Stimulated activated CD8-positive, alpha-beta memory T cell treated with anti-CD3 and anti-CD28 coated beads, Interleukin-4, amount 100 ng/mL, for 48 hours (primary cell): Measurements from ENCODE around the gene SH3YL1.

Experiments
- DNase-seq: peaks from one replicate; pipeline ENCODE4 v3.0.0-alpha.2; 2020

SH3YL1 gene

DNA sequence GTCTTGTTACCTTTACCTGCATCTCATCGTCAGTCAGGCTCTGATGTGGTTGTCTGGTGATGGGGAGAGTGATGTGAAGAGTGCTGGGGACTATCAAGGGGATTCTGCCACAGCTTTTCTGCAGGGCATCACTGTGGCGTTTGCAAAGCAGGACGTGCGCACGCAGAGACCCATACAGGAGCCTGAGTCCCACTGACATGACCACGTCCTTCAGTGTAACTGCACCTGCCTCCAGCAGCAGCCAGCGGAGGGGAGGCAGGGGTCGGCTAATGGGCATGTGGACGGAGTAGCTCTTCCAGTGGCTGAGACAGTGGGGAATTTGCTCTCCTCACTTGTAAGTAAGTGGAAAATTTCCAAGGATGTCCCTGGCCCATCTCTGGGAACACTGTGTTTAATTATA lies 17.5 kb upstream of the SH3YL1 start:
- DNase-seq = no peak

DNA sequence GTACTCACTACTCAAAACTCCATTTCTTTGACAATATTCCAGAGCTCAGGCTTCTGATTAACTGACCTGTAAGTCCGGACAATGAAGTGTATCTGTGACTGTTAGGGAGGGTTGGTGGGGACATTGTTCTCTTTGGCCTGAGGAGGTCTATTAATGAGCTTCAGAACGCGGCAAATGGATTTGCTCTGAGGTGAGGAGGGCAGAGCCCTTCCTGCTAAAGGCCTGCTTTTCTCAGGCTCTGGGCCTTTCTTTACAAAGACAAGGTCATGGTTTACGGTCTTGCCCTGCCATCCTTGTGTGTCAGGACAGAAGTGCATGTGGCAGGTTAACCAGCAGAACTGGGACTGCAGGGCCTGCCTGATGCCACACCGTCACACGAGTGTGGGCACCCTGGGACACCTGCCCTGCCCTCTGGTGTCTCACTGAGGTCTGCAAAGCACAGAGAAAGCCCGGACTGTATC lies 16.8 kb upstream of the SH3YL1 start:
- no peak for DNase-seq

DNA sequence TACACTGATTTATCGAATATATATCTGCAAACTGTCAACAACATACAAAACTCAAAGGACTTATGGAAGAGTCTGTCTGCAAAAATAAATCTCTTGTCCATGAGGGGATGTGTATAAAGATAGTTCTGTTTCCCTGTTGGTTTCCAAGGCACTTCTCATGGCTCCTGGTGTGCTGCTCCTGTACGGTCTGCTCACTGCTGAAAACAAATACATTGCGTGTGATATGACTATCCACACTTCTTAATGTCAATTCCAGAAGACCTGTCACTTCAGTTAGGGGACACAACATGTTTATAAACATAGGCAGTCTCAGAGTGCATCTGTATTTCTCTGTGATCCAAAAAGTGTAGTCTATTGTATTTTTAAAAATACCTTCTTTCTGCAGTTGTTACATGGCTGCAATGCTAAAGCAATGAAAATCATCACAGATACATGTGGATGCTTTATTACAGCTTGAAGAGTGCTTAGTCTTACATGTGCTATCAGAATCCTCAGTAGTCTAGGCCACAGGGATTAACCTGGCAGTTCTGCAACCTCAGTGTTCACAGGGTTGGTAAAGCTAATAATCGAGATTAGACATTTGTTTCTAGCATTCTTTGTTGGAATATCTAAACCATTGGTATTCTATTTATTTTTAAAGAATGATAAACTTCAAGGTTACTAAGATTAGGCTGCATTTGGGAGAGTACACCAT lies 16.3 kb upstream of the SH3YL1 start:
- no peak for DNase-seq

DNA sequence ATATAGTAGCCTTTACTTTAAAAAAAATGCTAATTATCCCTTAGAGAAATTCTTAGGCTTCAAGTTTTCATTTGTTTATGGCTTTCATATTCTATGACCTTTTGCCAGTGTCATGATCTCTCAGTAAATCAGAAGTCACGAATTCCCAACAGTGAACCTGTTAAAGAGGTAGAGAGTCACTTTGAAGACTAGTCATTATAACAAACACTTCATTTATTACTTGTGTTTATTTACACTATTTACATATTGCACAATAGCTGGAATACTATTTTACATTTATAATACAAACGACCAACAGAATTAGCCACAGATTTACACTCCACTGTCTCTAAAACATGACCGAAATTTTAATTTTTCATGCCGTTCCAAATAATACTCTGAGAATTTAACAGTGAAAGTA lies 15.5 kb upstream of the SH3YL1 start:
- DNase-seq = no peak

DNA sequence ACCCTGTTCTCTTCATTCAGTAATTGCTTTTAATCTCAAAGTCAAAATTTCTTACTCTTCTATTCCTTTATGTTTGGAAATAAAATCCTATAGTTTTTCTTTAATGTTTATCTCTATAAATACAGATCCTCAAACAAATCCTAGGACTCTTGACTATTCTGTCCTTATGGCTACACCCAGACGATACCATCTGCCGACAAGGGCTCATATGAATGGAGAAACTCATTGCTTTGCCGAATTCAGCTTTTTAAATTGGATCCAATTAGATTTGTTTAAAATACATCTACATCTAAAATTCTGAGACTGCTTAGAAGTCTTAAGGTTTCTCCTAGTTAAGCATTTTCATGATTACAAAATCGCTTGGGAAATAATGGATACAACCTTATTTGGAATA lies 15.1 kb upstream of the SH3YL1 start:
- DNase-seq = no peak

DNA sequence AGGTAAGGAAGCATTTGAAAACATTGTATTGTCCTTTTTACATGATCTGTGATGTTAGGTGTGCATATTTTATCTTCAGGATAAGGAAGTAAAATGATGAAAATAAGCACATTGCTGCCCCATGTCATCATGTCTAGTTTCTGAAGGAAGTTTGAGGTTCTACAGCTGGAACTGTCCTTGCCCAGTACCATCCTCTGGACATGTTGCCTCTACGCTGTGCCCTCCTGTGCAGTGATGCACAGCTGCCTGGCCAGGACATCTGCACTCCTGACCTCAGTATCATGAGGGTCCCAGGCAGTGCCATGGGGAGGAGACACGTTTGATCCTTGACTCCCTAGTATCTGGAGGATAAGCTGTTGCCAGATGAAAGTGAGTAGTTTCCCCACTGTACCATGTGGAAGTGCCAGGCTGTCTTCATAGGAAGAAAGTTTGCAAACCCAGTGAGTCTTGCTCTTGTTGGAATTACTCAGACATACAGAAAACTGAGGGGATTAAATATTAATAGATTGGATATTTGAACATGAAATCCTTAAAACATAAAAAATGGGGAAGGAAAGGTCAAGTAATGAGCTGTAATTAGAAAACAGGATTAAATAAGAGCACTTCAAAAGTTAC lies 14.6 kb upstream of the SH3YL1 start:
- no peak for DNase-seq

DNA sequence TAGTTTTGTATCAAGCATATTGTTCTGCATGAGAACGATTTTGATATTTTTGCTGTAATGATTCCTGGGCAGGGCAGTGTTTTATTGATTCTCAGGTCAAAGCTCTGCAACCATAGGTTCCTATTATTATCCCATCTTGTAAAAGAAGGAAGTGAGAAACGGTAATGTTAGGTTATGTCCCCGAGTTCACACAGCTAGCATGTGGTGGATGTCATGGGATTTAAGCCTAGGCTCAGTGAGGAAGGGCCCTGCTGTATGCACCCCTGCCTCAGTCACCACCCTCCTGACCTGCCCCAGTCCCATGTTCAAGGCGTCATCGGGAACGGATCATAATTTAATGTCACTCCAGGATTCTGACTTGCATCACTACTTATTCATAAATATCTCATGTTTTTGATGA lies 11.6 kb upstream of the SH3YL1 start:
- no peak for DNase-seq

DNA sequence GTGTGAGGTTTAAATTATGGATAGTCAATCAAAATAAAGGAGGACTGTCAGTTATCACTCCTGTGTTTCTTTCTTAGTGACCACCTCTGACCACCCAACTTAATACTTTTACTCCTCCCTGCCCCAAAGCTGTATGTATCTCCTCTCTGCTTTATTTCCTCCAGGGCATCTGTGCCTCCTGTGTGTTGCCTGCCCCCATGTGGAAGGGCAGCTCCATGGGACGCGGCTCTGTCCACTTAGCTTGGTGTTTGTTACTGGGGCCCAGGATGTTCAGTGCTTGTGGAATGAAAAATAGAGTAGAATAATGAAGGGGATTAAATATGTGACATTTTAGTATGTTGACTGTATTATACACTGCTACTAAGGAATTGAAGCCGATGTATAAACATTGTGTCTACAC lies 10.7 kb upstream of the SH3YL1 start:
- no peak for DNase-seq

DNA sequence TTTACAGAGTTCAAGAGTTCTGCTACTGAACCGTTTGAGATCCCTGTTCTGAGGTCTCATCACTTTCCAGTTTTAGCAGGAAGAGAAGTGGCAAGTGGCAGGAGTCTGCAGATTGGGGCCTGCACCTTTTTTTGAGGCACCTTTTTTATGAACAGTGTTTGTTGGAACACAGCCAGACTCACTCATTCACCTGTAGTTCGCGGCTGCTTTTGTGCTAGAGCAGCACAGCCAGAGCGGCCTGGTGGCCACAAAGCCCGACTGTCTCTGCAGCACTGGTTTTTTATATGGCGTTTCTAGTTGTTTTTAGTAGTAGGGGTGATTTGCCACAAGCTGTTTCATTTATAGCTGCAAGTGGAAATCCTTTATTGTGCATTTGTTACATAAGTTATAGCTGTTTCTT lies 9.5 kb upstream of the SH3YL1 start:
- no peak for DNase-seq

DNA sequence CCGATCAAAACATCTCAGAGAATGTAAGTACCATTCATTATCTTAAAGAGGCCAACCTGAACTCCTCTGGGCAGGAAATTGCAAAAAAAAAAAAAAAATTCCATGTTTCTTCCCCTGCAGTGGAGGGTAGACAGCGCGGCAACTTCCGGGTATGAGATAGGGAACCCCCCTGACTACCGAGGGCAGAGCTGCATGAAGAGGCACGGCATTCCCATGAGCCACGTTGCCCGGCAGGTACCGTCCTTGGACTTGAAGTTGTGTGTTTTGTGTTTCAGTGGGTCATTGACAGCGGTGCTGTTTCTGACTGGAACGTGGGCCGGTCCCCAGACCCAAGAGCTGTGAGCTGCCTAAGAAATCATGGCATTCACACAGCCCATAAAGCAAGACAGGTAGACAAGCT lies 8.1 kb upstream of the SH3YL1 start:
- DNase-seq = no peak

DNA sequence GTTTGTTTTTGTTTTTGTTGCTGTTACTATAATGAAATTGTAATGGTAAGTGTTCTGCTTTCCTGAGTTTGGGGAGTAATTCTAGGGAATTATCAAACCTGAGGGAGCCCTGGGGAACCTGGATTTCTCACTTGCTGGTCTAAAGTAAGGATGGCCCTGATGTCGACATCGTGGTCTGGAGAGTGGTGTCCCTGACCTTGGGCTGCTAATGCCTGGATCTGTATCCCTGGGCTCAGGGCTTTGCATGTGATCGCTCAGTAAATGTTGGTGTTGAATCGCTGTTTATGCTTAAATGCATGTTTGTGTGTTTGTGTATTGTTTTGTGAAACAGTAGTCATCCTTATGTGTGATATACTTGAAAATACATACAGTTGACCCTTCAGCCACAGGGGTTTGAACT lies 7.0 kb upstream of the SH3YL1 start:
- DNase-seq = no peak

DNA sequence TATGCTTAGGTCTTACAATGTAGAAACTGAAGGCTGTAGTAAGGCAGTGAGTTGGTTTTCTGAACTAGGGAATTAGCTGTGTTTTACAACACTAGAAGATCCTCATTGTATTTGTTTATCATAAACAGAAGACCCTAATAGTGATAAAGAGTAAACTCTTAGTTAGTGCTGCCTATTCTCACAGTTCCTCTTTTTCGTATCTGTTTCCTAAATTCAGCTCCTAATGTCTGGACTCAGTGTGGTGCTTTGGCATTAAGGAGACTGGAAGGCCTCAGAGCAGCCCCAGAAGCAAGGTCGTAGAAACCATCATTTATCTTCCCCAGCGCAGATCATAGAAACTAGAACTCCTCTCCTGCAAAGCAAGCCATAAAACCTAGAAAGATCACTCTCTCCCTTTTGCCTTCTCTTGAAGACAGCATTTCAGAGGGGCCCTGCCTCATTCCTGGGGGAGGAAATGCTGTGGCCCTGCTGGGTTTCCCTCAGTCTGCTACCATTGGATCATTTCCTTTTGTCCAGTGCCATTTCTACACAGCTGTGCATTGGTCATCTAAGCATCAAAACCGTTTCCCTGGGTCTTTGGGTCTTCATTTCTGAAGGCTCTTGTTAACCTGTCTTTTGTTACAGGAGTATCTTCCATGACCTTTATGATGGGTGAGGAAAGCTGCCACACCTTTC lies 5.7 kb upstream of the SH3YL1 start:
- DNase-seq = no peak

DNA sequence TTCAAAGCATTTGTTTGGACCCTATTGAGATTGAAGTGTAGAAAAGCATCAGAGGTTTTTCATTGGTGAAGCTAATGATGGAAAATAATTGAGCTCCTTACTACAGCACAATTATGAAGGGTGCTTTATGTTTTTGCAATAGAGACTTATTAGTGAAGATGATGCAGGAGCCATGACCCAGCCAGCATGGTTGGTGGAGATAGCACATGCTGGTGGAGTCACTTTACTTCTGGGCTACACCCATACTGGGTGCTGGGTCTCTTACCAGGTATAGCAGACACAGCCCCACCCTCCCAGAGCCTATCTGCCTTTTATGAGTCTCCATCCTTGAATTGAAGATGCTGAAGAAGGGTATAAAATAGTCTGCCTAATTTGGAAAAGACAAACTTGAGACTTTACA lies 4.5 kb upstream of the SH3YL1 start:
- DNase-seq = no peak

DNA sequence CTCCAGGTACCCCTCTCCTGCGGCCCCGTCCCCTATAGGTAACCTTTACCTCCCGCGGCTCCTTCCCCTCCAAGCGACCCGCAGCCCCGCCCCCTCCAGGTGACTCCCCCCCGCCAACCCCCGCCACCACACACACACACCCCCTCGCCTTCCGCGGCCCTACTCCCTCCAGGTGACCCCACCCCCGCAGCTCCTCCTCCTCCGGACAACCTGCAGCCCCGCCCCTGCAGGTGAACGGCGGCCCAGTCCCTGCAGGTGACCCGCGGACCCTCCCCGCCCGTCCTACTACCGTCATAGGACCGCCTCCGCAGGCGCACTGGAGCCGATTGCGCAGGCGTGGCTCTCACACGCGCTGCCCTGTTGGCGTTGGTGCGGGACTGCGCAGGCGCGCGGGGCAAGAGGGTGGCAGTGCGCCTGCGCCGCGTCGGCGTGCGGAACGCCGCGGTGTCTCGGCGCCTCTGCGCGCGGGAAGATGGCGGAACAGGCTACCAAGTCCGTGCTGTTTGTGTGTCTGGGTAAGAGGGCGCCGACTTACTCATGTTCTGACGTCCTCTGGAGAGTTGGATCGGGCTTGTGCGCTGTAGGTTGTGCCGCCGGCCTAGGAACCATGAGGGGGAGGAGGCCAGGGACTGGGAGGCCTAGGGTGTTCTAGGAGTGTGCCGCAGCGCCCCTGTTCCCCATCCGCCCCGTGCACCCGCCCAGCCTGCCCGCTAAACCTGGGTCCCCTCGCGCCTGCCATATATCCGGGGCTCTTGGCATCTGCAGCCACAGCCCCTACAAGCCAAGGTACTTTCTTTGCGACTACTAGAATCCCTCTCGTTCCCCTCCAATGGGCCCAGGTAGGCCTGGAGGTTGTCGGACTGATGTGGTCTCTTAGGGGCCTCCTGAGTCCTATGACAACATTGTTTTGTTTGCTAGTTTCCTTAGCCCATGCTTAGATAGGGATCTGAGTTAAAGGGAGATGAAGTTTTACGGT lies 949 bp upstream of the SH3YL1 start, which contains the start of gene ACP1:
TSS of gene ACP1 (plus strand) at position 455 of the 976 bp plus-strand sequence. CDS start at position 473, 18 bp downstream.
- DNase-seq = peak; percentile 94

DNA sequence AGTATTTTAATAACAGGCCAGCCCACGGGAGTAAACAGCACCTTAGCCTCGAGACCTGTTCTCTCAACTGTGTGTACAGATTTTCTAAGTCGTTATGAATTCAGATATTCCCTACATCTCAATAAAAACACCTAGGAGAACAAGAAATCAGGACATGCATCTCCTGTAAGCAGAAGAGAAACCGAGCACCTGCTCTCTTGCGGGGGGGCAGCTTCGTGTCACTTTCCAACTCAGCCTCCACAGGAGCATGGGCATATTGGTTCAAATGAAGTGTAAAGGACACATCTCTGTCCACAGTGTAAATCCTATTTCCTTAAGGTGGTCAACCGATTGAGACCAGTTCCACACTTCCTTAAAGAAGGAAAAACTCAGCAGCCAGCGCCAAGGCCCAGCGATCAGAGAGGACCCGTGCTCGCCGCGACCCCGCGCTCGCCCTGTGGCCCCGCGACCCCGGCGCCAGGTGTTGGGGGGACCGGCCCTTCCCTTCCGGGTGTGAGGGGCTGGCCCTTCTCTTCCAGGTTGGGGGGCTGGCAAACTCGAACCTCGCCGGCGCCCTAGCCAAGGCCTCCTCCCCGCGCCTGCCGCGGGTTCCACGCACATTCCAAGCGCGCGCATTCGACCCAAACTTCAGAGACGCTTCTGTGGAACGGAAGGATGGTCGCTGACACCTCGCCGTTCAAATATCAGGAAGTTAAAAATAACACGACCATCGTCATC lies 652 bp downstream of the SH3YL1 start:
- DNase-seq = no peak

DNA sequence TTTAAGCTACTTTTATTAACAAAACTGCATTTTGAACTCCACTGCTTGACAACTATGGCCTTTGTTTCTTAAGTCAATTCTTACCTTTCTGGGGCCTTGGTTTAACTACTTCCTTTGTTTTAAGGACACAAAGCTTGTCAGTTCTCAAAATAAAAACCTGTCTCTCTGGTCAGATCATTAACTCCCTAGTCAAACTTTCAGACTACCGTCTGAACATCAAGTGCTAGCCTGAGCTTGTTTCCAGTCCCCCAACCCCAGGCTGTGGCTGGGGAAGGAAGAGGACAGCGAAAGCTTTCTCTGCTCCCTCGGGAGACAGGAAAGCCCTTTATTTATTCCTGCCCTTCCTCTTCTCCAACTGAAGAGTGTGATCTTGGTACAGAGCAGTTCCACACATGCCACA lies 1.7 kb downstream of the SH3YL1 start:
- DNase-seq = no peak

DNA sequence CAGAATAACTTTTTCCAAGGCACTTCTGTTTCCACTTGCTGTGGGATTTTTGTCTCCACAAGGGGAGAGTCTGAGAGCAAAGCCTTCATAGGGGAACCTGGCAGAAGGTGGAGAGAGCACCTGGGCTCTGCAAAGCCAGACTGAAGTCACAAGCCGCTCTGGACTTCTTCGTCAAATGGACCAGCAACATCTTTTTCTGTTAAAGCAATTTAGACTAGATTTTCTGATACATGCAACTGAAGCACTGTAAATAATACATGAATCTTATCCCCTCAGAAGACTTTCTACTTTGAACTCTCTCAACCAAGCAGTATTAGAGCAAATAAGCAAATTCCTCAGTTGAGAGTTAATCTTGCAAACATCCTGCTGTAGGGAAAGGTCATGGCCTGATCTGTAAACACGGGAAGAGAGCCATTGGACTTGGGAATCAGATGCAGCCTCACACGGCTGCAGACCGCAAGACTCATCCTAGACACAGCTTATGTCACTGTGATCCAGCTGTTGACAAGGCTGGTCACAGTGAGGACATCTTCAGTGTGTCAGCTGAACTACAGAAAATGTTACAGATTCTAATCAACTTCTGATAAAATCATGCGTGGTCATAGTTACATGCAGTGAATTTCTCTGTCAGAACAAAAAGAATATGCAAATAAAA lies 3.2 kb downstream of the SH3YL1 start:
- DNase-seq = no peak

DNA sequence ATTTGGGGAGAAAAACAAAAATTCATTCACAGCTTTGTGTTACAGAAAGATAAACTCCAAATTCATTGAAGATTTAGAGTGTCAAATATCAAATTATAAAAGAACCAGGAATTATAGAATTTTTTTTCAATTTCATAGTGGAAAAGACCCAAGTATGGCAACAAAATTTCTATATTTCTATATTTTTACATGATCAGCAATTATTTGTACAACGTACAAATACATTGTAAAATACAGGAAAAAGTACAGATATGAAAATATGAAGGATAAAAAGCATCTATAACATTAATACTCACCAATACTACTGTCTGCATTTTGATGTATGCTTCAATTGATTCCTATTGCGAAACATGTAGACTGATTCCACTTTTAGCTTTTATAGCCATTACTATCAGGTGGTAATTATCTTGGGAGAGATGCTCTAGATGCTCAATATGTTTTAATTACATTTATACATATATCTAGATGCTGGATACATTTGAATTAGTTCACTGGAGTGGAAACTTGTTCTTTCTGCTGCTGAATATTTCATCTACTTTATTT lies 4.0 kb downstream of the SH3YL1 start:
- no peak for DNase-seq

DNA sequence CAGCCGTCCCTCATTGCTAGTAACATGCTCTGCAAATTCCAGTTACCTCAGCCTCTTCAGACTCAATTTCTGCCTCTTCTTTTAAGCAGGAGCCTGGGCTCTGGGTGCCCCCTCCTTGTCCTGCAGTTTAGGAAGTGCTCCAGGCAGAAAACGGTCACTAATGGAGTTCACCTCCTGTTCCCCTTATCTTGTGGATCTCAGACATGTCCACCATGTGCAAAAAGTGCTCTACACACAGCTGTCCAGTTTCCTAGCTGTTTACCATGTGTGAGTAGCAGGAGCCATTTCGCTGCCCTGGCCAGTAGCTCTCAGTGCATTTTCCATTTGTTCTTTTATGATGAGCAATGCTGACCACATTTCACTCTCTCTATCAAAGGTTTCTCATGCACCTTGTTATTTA lies 4.9 kb downstream of the SH3YL1 start:
- no peak for DNase-seq

DNA sequence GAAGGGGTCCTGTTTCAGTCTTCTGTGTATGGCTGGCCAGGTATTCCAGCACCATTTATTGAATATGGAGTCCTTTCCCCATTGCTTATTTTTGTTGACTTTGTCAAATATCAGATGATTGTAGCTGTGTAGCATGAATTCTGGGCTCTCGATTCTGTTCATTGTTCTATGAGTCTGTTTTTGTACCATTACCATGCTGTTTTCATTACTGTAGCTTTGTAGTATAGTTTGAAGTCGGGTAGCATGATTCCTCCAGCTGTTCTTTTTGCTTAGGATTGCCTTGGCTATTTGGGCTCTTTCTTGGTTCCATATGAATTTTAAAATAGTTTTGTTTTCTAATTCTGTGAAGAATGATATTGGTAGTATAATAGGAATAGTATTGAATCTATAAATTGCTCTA lies 6.0 kb downstream of the SH3YL1 start:
- DNase-seq = no peak

DNA sequence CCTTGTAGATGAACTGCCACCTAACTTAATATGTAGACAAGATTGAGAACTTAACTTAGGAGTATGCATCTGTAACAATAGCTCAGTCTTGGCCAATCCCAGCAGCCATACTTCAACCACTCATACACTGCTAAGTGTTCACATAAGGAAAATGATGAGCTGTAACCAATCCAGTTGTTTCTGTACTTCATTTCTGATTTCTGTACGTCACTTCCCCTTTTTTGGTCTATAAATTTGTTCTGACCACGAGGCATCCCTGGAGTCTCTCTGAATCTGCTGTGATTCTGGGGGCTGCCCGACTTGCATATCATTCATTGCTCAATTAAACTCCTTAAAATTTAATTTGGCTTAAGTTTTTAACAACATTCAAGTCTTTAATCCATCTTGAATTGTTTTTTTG lies 6.4 kb downstream of the SH3YL1 start:
- DNase-seq = no peak

DNA sequence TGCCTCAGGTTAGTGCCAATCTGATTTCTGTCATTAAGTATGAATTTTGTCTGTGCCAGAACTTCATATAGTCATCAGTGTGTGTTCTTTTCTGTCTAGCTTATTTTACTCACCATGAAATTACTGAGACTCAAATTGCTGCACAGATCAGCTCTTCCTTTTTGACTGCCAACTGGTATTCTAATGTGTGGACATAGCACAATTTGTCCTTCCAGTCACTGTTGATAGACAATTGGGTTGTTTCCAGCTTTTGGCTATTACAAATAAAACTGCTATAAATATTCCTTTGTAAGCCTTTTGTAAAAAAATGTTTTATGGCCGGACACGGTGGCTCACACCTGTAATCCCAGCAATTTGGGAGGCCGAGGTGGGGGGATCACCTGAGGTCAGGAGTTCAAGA lies 7.7 kb downstream of the SH3YL1 start:
- DNase-seq = no peak
